ENCODE data around the gene AMOTL1.

Gene AMOTL1

DNA sequence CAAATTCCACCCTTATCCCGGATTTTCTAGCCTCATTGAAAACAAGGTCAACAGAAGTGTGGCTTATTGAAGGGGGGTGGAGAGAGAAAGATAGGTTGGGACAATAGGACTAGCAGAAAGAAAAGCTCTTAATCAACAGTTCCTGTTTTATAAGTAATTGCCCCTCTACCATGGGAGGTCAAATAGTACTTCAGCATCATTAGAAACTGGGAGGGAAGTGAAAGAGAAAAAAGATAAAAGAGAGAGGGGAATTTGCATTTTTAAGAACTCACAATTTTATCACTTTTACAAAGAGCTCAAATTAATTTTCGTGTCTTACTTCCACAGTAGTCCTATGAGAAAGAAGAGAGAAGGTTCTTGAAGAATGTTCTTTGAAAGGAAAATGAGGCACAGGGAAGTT lies 89.2 kb downstream of the AMOTL1 start:
- peak; percentile 21 for DNase-seq (ENCODE audit: low spot score)

DNA sequence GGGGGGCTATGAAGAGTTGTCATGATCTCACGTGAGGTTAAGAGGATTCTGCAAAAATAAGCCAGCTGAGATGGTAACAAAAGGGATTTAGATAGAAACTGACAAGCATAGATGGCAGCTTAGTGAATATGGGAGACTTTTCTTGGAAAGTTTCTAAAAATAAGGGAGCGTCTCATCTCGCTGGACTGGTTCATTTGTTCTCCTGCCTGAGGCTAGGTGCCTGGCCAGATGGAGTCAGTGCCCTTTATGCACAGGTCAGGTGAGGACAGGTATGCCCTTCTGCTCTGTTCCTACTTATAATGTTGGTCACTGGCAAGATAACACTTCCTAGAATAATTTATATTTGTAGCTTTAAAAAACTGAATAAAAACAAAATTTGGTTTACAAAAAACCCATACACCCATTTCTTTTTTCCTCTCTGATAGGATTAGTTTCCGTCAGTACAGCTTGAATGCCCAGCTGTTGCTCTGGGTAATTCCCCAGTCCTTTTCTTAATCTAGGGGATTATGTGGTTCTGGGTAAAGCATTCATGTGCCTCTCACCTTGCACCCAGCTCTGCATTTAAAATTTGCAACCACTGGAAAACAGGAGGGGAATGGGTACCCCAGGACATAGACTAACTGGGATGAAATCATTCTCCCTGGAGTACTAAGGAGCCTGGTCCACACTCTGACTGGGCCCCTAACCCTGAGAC lies 90.0 kb downstream of the AMOTL1 start:
- no peak for DNase-seq (ENCODE audit: low spot score)

- DNase-seq (ENCODE audit: low spot score), result no peak
Measured at GRCh38 chr11:94860333-94860732, 92.2 kb downstream of the AMOTL1 start.

DNA sequence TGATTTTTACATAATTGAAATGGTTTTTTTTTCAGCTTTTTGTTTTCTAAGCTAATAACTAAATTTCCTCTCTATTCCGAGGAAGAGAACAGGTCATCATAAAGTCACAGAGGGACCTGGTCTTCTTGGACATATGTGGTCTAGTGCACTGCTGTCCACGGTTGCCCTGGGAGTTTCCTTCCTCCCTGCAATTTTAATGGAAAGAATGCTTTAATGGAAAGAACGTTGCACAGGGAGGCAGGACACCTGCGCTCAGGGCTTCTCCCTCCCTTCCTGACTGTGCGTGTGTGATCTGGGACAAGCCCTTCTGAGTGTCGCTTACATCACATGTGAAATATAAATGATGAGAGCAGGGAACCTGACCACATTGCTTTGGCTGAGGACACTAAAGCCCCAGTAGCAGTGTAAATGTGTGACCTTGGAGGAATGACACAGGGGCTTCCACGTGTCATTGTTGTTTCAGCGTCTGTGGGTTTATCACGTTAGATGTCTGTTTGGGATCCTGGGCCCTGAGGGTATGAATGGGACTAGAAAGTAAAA lies 93.2 kb downstream of the AMOTL1 start:
- no peak for DNase-seq (ENCODE audit: low spot score)

GRCh38 chr11:94862926-94863880 lies 95.0 kb downstream of the AMOTL1 start:
- no peak for DNase-seq (ENCODE audit: low spot score)

DNA sequence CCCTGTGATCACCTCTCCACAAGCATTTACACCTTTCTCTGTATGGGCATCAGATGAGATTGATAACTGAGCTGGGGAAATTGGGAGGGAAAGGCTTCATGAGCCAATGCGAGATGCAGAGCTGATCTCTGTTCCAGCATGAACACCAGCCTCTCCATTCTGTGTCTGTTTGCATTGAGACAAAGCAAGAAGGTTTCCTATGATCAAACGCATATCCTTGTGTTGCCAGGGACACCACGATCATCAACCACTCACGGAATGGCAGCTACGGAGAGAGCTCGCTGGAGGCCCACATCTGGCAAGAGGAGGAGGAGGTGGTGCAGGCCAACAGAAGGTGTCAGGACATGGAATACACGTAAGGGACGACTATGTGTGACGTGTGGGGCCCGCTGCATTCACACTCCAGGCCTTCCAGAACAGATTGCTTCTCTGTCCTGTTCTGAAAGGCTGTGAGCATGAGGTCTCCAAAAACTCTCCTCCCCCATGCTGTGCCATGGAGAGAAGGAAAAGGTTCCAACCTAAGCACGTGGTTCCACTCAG lies 96.4 kb downstream of the AMOTL1 start:
- no peak for DNase-seq (ENCODE audit: low spot score)

- no peak for DNase-seq (ENCODE audit: low spot score)
Measured at GRCh38 chr11:94866231-94866822, 98.2 kb downstream of the AMOTL1 start.

DNA sequence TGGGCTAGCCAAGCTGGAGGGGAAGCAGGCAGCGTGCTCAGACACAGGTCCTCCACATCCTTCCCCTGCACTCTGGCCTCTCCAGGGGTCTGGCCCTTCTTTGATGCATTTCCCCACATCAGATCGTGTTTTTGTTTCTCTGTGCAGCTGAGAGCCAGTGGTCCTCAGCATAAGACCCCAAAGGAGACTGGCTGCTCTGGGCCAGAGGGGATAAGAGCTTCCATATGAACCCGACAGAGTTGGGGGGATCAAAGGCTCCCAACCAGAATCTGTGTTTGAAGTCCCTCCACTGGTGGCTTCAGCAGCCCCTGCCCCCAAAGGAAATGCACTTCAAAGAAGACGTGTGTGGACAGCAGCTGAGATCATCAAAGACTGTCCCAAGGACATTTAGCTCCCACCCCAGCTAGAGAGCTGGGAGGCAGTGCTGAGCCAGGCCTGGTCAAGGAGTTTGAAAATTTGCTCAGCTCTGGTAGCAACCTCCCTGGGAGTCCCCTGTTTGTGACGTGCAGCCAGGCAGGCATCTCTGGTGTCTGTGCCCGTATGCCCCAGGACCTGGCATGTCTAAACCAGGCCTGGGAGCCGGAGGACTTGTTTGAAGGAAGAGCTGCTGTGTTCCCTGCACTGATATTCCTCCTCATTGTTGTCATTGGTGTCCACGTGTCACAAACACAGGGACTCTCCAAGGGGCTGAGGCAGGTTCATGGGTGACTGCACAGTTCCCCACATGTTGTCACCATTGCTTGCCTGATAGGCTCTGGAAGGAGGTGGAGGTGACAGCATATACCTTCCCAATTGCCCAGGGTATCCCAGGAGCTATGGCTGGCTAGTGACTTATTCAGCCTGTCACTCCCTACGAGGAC lies 99.0 kb downstream of the AMOTL1 start:
- DNase-seq (ENCODE audit: low spot score), result no peak

GRCh38 chr11:94868468-94868867 lies 100.3 kb downstream of the AMOTL1 start:
- no peak for DNase-seq (ENCODE audit: low spot score)

DNA sequence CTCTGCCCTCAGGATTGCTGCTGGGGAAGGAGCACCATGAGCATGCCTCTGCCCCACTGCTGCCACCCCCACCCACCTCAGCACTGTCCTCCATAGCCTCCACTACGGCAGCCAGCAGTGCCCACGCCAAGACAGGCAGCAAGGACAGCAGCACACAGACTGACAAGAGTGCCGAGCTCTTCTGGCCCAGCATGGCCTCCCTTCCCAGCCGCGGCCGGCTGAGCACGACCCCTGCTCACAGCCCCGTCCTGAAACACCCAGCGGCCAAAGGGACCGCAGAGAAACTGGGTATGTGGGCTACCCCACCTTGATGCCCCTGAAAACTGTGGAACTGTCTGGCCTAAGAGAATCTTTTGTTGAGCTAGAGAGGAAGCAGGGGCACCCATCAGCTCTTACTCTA lies 101.0 kb downstream of the AMOTL1 start:
- no peak for DNase-seq (ENCODE audit: low spot score)

DNA sequence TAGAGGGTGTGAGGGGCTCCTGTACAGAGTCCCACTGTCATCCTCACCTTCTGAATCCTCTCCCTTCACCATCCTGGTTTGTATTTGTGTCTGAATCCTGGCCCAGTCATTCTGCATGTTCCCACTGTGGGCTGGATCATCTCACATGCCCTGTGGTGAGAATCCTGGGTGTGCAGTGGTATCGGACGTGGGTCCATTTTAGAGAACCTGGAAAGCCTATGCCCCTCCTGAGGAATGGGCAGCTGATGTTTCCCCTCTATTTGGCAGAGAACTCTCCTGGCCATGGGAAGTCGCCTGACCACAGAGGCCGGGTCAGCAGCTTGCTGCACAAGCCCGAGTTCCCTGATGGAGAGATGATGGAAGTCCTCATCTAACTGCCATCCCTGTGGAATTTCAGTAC lies 102.3 kb downstream of the AMOTL1 start:
- no peak for DNase-seq (ENCODE audit: low spot score)

DNA sequence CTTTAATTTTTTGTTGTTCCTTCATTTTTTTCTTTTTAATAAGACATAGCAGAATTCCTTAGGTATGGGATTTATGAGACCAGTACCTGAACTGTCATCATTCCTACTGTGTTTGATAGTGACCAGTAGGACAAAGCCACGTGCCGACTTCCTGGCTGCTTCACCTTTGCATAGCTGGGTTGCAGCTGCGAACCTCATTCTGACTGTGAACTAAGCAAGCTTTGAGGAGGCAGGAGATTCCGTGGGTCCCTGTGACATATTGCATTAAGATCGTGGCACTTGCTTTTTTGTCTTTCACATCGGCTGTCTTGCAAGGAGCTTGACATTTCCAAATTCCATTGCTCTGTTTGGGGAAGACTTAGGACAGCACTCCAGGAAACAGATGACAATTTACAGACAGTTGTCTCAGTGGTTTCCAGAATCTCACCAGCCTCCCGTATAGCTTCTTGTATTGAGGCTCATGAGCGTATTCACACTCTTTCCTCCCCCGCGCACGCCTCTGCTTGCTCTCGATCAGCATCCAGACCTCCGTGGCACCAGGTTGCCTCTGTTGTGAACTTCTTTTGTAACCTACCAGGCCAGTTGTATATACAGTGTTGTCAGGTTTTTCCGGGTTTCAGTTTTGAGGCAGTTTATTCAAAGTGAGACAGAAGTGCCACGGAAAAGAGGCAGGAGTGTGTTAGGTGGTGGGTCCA lies 103.5 kb downstream of the AMOTL1 start:
- no peak for DNase-seq (ENCODE audit: low spot score)

DNA sequence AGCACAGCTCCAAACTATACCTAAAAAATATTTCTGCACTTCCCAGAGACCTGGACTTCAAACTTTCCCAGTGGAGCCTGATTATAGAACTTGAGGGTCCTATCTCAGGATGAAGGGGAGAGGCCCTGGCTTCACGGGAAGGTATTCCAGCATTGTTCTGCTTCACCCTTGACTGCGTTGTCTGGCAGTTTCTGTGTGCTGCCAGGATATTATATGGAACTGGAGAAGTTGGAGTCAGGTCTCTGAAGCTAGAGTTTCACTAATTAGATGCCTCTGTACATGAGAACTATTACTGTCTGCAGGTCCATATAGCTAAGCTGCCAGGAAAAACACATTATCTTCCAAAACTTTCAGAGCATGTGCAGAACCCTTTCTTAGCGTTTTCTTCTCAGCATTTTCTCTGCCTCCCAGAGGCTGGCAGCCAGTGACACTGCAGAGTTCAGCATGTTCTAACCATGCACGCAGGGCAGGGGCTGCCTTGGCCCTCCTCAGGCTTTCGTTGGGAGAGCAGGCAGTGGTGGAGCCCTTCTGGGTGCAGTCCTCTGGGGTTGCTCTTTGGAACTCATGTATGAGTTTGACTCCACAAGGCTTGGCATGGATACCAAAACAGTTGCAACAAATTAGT lies 105.9 kb downstream of the AMOTL1 start:
- DNase-seq (ENCODE audit: low spot score), result no peak

DNA sequence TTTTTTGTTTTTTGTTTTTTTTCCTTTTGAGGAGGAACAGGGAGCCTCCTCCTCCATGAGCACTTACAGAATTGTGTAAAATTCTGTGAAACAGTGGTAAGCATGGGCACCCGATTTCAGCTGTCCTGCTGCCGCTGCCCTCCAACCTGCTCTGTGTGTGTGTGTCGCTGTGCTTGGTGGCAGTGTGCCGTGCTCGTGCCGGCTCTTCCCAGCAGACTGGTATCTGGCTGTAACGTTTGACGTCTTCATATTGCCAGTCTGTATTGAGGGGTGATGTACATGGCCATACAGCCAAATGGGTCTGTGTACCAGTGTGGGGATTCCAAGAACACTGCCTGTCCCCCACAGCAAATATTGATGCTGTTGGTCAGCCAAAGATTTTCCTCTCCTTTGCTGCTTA lies 108.1 kb downstream of the AMOTL1 start:
- DNase-seq (ENCODE audit: low spot score), result no peak

GRCh38 chr11:94876645-94877442 lies 108.7 kb downstream of the AMOTL1 start:
- no peak for DNase-seq (ENCODE audit: low spot score)

GRCh38 chr11:94877443-94878200 lies 109.5 kb downstream of the AMOTL1 start:
- DNase-seq (ENCODE audit: low spot score), result no peak

DNA sequence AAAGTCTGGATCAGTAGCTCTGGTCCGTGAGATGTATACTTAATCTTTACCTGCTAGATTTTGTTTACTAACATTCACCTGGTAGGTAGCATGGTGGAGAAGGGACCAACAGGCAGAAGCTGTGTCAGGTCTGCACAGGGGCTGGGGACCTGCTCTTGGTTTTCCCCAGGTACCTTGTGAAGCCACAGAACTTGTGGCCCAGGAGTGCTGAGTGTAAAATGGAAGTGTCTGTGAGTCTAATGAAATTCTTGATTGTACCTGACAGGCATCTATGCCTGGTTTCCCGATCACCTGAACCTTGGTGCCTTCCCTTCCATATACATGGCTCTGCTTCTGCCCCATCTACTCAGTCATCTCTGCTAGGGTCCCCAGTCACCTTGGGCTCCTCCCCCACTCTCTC lies 110.8 kb downstream of the AMOTL1 start:
- DNase-seq (ENCODE audit: low spot score), result peak; percentile 0

GRCh38 chr11:94880216-94880615 lies 112.1 kb downstream of the AMOTL1 start:
- DNase-seq (ENCODE audit: low spot score), result no peak

DNA sequence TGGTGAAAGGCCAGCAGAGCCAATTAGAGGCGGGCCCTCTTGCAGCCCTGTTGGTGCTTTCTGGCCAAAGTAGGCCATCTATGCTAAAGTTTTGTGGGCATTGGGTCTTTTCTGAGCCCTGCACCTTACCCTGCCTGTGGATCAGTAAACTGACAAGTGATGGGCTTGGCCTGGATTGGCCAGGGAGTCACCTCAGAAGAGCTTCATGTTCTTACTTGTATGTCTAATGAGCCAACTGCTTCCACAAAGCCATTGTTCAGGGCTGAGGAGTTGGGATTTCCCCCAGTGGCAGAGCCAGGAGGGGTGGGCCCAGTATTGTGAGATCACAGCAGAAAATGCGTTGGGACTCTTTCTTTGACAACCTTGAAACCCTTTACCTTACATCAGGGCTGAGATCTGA lies 114.8 kb downstream of the AMOTL1 start:
- DNase-seq (ENCODE audit: low spot score), result no peak

Measured in germinal center (tissue), 1 donor.